Neural cell (in vitro differentiated cells): Measurements from ENCODE around the gene NSMCE1. TPM values are rescaled to one million over a fixed set of nuclear protein-coding genes. Genes with fewer than 3 reads are reported as not detected.

Source experiments
- H2AFZ ChIP-seq: fragments of 200-600, 300-800 bp; sonication (generic), shearing (Covaris generic); 2 replicates; pipeline ENCODE4 v1.6.0; 2014; ENCODE audit warnings: low read depth, mild to moderate bottlenecking, antibody characterized with exemption, low read length, moderate library complexity
- H3F3A ChIP-seq: fragments of 200-600 bp; shearing (Covaris generic); 2 replicates; pipeline ENCODE4 v1.6.1; 2016; ENCODE audit warnings: mild to moderate bottlenecking, moderate library complexity, mixed read lengths, antibody characterized with exemption, low read length; ENCODE audit not compliant: insufficient read depth, poor library complexity, severe bottlenecking
- H3K27ac ChIP-seq: fragments of 200-600, 300-800 bp; sonication (generic), shearing (Covaris generic); 2 replicates; pipeline ENCODE4 v1.5.1; 2014; ENCODE audit warnings: mild to moderate bottlenecking, low read length, moderate library complexity
- H3K27me3 ChIP-seq: fragments of 300-800, 200-600 bp; sonication (generic), shearing (Covaris generic); 2 replicates; pipeline ENCODE4 v1.6.0; 2014; ENCODE audit warnings: mild to moderate bottlenecking, low read depth, low read length, moderate library complexity; ENCODE audit not compliant: insufficient read depth
- H3K36me3 ChIP-seq: fragments of 300-800, 200-600 bp; sonication (generic), shearing (Covaris generic); 2 replicates; pipeline ENCODE4 v1.5.1; 2014; ENCODE audit warnings: mild to moderate bottlenecking, antibody characterized with exemption, low read length, moderate library complexity; ENCODE audit not compliant: insufficient read depth
- H3K4me2 ChIP-seq: fragments of 300-800, 200-600 bp; sonication (generic), shearing (Covaris generic); 2 replicates; pipeline ENCODE4 v1.6.0; 2014; ENCODE audit warnings: mild to moderate bottlenecking, low read length
- H3K4me3 ChIP-seq: fragments of 300-800, 200-600 bp; sonication (generic), shearing (Covaris generic); 2 replicates; pipeline ENCODE4 v1.5.1; 2014; ENCODE audit warnings: mild to moderate bottlenecking, low read length, moderate library complexity
- H3K79me2 ChIP-seq: fragments of 200-600 bp; shearing (Covaris generic); replicated peaks from 2 replicates; pipeline ENCODE4 v1.6.0; 2014; ENCODE audit warnings: mild to moderate bottlenecking, low read length, moderate library complexity; ENCODE audit not compliant: insufficient read depth
- H3K9ac ChIP-seq: fragments of 300-800, 200-600 bp; sonication (generic), shearing (Covaris generic); 2 replicates; pipeline ENCODE4 v1.6.1; 2016; ENCODE audit warnings: mild to moderate bottlenecking, low read length, mixed read lengths
- H3K9me2 ChIP-seq: fragments of 200-600 bp; shearing (Covaris generic); 2 replicates; pipeline ENCODE4 v1.6.1; 2016; ENCODE audit warnings: mild to moderate bottlenecking, low read length, mixed read lengths; ENCODE audit not compliant: insufficient read depth
- H3K9me3 ChIP-seq: fragments of 200-600, 300-800 bp; sonication (generic), shearing (Covaris generic); 2 replicates; pipeline ENCODE4 v1.6.1; 2016; ENCODE audit warnings: mild to moderate bottlenecking, mixed run types, low read length, moderate library complexity, mixed read lengths
- H4K20me1 ChIP-seq: fragments of 200-600 bp; shearing (Covaris generic); 2 replicates; pipeline ENCODE4 v1.6.1; 2016; ENCODE audit warnings: mild to moderate bottlenecking, mixed run types; ENCODE audit not compliant: insufficient read depth
- EP300 ChIP-seq: fragments of 450-650 bp; conservative IDR thresholded peaks from 2 replicates; pipeline ENCODE4 v1.6.1; 2014; ENCODE audit warnings: antibody characterized with exemption, mild to moderate bottlenecking, moderate library complexity; ENCODE audit not compliant: poor library complexity, severe bottlenecking
- EZH2 ChIP-seq: fragments of 200-600, 300-800 bp; shearing (Covaris generic), sonication (generic); IDR thresholded peaks from 2 replicates; pipeline ENCODE4 v1.6.1; 2014; ENCODE audit warnings: antibody characterized with exemption, low read length, borderline replicate concordance, mild to moderate bottlenecking; ENCODE audit not compliant: insufficient read depth, poor library complexity, severe bottlenecking
- MXI1 ChIP-seq: fragments of 450-650 bp; conservative IDR thresholded peaks from 2 replicates; pipeline ENCODE4 v1.6.1; 2014; ENCODE audit warnings: antibody characterized with exemption, mild to moderate bottlenecking; ENCODE audit not compliant: poor library complexity, severe bottlenecking
- POLR2AphosphoS5 ChIP-seq: IDR thresholded peaks from 2 replicates; pipeline ENCODE4 v1.6.1; 2012
- RAD21 ChIP-seq: fragments of 450-650 bp; conservative IDR thresholded peaks from 2 replicates; pipeline ENCODE4 v1.6.1; 2014; ENCODE audit warnings: antibody characterized with exemption, mild to moderate bottlenecking, moderate library complexity
- REST ChIP-seq: IDR thresholded peaks from 2 replicates; pipeline ENCODE4 v1.6.1; 2012; ENCODE audit warnings: borderline replicate concordance
- SMC3 ChIP-seq: fragments of 450-650 bp; conservative IDR thresholded peaks from 2 replicates; pipeline ENCODE4 v1.6.1; 2014; ENCODE audit warnings: antibody characterized with exemption, mild to moderate bottlenecking, moderate library complexity; ENCODE audit not compliant: poor library complexity
- TAF1 ChIP-seq: IDR thresholded peaks from 2 replicates; pipeline ENCODE4 v1.6.1; 2012; ENCODE audit warnings: low read depth
- polyA plus RNA-seq: library from polyadenylated mRNA; depleted of rRNA; stranded (reverse); fragments of >200 nt; gene quantifications from 2 replicates; pipeline ENCODE4 v1.2.3, GENCODE V29; 2014
- TF ChIP-seq, protein P1 (sequence below): fragments of 450-650 bp; IDR thresholded peaks from 2 replicates; pipeline ENCODE4 v1.5.1; 2014; ENCODE audit warnings: antibody characterized with exemption, mild to moderate bottlenecking, moderate library complexity; ENCODE audit not compliant: poor library complexity, severe bottlenecking

NSMCE1 gene
- polyA plus RNA-seq, 1 donor from 2014 or later: 11.5 TPM

DNA sequence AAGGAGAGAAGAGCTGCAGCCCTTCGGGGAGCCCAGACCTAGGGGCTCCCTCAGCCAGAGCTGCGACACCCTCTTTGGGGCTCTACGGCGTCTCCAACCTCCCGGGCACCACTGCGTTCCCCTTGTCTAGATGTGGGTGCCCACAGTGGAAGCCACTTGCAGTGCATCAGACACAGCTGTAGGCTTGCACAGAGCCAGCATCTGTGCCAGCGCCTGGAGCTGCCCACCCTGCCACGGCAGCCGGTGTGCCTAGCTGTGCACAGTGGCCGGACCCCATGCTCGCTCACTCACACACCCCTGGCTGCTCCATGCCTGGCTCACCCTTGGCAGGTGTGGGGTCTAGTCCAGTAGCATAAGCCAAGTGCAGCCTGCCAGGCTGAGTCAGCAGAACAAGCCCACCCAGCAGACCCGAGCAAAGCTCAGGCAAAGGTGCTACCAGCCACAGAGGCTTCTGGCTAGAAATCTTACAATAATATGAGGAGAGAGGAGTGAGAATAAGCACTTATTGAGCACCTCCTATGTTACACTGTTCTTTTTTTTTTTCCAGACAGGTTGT, 78.2 kb downstream of the NSMCE1 start:
- no peak overlapping the region for H3K9ac ChIP-seq
- H3K9me2 ChIP-seq: no peaks in the 10 kb centered on the region
- no peaks in the 10 kb centered on the region for H3F3A ChIP-seq
- H3K9me3 ChIP-seq: no peaks in the 10 kb centered on the region
- no peaks in the 10 kb centered on the region for H4K20me1 ChIP-seq
- no peak overlapping the region for H3K4me3 ChIP-seq
- H3K27ac ChIP-seq: no peak overlapping the region
- TF ChIP-seq RAD21 (no peak), POLR2AphosphoS5 (no peak), MXI1 (no peak), SMC3 (no peak), TAF1 (no peak), REST (no peak), EP300 (no peak), EZH2 (no peak)
- TF ChIP-seq, protein P1, sequence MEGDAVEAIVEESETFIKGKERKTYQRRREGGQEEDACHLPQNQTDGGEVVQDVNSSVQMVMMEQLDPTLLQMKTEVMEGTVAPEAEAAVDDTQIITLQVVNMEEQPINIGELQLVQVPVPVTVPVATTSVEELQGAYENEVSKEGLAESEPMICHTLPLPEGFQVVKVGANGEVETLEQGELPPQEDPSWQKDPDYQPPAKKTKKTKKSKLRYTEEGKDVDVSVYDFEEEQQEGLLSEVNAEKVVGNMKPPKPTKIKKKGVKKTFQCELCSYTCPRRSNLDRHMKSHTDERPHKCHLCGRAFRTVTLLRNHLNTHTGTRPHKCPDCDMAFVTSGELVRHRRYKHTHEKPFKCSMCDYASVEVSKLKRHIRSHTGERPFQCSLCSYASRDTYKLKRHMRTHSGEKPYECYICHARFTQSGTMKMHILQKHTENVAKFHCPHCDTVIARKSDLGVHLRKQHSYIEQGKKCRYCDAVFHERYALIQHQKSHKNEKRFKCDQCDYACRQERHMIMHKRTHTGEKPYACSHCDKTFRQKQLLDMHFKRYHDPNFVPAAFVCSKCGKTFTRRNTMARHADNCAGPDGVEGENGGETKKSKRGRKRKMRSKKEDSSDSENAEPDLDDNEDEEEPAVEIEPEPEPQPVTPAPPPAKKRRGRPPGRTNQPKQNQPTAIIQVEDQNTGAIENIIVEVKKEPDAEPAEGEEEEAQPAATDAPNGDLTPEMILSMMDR: no peak
- H3K27me3 ChIP-seq: no peaks in the 10 kb centered on the region
- H2AFZ ChIP-seq: no peak overlapping the region
- H3K79me2 ChIP-seq: no peaks in the 10 kb centered on the region
- H3K4me2 ChIP-seq: no peak overlapping the region
- H3K36me3 ChIP-seq: no peaks in the 10 kb centered on the region

DNA sequence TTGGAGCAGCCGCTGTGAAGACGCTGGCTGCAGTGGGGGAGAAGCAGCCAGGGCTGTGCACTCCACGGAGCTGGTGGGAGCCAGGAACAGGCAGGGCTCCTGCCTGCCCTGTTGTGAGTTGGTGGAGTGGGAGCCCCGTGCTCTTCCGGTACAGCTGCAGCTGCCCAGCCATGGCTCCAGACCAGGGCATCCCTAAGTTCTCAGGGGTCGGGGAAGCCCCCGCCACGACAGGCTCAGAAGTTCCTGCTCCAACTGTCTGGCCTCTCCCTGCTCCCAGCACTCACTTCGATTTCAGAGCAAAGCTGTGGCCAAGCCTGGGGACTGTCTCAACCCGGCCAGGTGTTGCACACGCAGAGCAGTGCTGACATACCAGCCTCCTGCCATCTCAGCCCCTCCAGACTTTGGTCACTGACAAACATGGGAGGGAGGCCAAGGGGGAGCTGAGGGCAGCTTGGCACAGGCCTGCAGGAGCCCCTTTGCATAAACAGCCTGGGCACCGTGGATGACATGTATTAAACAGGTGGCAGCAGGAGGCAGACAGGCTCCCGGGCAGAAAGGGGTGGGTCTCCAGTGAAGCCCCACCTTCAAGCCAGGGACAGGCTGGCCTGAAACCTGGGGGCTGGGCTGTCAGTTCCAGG, 79.1 kb downstream of the NSMCE1 start:
- H3K9me2 ChIP-seq: no peaks in the 10 kb centered on the region
- no peaks in the 10 kb centered on the region for H3F3A ChIP-seq
- H3K9ac ChIP-seq: no peak overlapping the region
- H3K9me3 ChIP-seq: no peaks in the 10 kb centered on the region
- no peak for TF ChIP-seq EZH2
- TF ChIP-seq MXI1: no peak
- TF ChIP-seq RAD21: no peak
- TF ChIP-seq REST: no peak
- TF ChIP-seq POLR2AphosphoS5: no peak
- H3K36me3 ChIP-seq: no peaks in the 10 kb centered on the region
- no peak overlapping the region for H3K4me2 ChIP-seq
- H3K4me3 ChIP-seq: no peak overlapping the region
- no peaks in the 10 kb centered on the region for H4K20me1 ChIP-seq
- no peaks in the 10 kb centered on the region for H3K79me2 ChIP-seq
- no peak overlapping the region for H2AFZ ChIP-seq
- no peak overlapping the region for H3K27ac ChIP-seq
- no peaks in the 10 kb centered on the region for H3K27me3 ChIP-seq
